Tibial nerve (tissue), 4 donors: Measurements from ENCODE around the gene SYT5.

Source experiments
- EP300 ChIP-seq, 2 donors: sonication (generic); formaldehyde crosslinking; IDR thresholded peaks; one replicate each; pipeline ENCODE4 v1.6.1; 2017; ENCODE audit warnings: antibody characterized with exemption in 2 of 2, mild to moderate bottlenecking in 1 of 2
- TF ChIP-seq, protein P1 (sequence below), 5 experiments: fragments of 200-600 bp in 3 of 5; fragments of 450-650 bp in 2 of 5; sonication (generic) in 3 of 5; IDR thresholded peaks; one replicate each; pipeline ENCODE4 v1.5.1; 2016 to 2019; ENCODE audit warnings: antibody characterized with exemption in 5 of 5, mild to moderate bottlenecking in 3 of 5, moderate library complexity in 2 of 5

- no peak for TF ChIP-seq EP300 (IDR thresholded peaks at IDR 0.05)
- TF ChIP-seq, protein P1, sequence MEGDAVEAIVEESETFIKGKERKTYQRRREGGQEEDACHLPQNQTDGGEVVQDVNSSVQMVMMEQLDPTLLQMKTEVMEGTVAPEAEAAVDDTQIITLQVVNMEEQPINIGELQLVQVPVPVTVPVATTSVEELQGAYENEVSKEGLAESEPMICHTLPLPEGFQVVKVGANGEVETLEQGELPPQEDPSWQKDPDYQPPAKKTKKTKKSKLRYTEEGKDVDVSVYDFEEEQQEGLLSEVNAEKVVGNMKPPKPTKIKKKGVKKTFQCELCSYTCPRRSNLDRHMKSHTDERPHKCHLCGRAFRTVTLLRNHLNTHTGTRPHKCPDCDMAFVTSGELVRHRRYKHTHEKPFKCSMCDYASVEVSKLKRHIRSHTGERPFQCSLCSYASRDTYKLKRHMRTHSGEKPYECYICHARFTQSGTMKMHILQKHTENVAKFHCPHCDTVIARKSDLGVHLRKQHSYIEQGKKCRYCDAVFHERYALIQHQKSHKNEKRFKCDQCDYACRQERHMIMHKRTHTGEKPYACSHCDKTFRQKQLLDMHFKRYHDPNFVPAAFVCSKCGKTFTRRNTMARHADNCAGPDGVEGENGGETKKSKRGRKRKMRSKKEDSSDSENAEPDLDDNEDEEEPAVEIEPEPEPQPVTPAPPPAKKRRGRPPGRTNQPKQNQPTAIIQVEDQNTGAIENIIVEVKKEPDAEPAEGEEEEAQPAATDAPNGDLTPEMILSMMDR (IDR thresholded peaks at IDR 0.05): no peak
Measured at GRCh38 chr19:55152017-55152416, 28.1 kb downstream of the SYT5 start.
